ENCODE measurements around the gene DMXL2.
"Not testable (repeated sequence)": the region's sequence is repeated elsewhere in the genome, so short reads cannot be mapped to it uniquely, and the experiment has no call there.

DMXL2 gene

GRCh38 chr15:51483985-51484384, 138.6 kb downstream of the DMXL2 start:
- DNase-seq: no peak

DNA sequence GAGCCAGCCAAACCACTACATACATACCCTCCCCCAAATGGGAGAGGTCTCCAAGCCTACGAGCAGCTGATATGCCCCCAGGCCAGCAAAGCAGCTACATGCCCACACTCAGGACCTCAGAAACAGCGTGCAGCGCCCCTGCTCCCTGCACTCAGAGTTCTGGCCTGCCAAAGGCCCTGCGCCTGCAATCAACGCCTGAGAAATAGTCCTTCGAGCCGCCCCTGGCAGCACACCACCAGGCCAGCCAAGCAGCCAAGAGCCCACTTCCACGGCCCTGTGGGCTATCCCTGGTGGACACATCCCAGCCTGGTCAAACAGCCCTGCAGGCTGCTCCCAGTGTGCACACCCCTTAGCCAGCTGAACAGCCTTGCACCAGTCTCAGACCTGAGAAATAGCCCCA, 139.1 kb downstream of the DMXL2 start:
- no peak for DNase-seq

- DNase-seq: no peak
These were observed 146.8 kb downstream of the DMXL2 start for GRCh38 chr15:51475736-51476135.

GRCh38 chr15:51470512-51470911, 152.1 kb downstream of the DMXL2 start:
- no peak for DNase-seq

GRCh38 chr15:51460796-51461195, 161.8 kb downstream of the DMXL2 start:
- no peak for DNase-seq

GRCh38 chr15:51450001-51450400, 172.6 kb downstream of the DMXL2 start:
- no peak for DNase-seq

- peak; percentile 52 to 56 (median 52) for DNase-seq
These were observed 173.8 kb downstream of the DMXL2 start for GRCh38 chr15:51448622-51449399.

GRCh38 chr15:51447855-51448621, 174.5 kb downstream of the DMXL2 start:
- no peak for DNase-seq

DNA sequence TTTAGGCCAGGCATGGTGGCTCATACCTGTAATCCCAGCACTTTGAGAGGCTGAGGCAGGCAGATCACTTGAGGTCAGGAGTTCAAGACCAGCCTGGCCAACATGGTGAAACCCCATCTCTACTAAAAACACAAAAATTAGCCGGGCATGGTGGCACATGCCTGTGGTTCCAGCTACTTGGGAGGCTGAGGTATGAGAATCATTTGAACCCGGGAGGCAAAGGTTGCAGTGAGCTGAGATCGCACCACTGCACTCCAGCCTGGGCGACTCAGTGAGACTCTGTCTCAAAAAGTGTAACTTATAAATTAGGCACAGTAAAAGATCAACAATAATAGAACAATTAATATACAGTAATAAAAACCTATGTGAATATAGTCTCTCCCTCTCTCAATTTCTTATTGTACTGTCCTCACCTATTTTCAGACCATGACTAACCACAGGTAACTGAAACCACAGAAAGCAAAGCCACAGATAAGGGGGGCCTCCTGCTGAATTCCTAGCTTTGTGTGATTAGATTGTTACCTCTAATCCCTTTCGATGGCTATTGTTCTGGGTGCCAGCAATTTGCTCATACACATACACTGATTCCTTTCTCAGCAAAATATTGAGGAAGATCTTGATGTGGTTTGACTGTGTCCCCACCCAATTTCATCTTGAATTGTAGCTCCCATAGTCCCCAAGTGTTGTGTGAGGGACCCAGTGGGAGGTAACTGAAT, 176.4 kb downstream of the DMXL2 start:
- peak in 1 of 3 donors; percentile 16 for DNase-seq

GRCh38 chr15:51444807-51445206, 177.8 kb downstream of the DMXL2 start:
- no peak for DNase-seq

GRCh38 chr15:51444112-51444511, 178.5 kb downstream of the DMXL2 start:
- peak in 1 of 3 donors; percentile 26 for DNase-seq

- DNase-seq: no peak
These were observed 179.2 kb downstream of the DMXL2 start for GRCh38 chr15:51443282-51443914.

DNA sequence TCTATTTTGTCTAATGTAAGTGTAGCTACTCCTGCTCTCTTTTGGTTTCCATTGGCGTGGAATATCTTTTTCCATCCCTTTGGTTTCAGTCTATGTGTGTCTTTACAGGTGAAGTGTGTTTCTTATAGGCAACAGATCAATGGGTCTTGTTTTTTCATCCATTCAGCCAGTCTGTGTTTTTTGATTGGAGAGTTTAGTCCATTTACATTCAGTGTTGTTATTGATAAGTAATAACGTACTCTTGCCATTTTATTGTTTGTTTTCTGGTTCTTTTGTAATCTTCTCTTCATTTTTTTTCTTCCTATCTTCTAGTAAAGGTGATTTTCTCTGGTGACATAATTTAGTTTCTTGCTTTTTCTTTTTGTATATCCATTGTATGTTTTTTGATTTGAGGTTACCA, 184.0 kb downstream of the DMXL2 start:
- DNase-seq: no peak

DNA sequence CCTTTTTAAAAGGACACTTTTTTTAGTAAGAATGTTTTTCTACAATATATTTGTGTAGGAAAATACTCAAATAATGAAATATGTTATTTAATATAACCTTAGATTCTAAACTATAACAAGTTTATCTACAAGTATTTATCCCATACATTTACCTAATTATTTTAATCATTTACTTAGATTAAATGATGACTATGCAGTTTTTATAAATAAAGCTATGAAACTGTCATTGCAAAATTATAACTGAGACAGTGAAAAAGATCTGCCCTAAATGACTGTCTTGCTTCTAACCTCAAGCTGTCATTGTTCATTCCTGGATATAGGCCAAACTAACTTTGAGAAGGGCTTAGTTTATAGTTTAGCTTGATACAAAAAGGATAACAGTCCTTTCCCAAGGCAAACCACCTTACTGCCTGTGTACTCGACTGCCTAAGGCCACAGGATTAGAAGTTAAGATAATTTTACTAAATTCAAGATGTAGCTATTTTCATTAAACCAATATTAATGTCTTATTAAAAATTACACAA, 197.0 kb downstream of the DMXL2 start:
- DNase-seq: no peak

- DNase-seq: no peak
These were observed 197.8 kb downstream of the DMXL2 start for GRCh38 chr15:51424780-51425179.

- DNase-seq: not testable (repeated sequence)
These were observed 199.5 kb downstream of the DMXL2 start for GRCh38 chr15:51423040-51423439.

DNA sequence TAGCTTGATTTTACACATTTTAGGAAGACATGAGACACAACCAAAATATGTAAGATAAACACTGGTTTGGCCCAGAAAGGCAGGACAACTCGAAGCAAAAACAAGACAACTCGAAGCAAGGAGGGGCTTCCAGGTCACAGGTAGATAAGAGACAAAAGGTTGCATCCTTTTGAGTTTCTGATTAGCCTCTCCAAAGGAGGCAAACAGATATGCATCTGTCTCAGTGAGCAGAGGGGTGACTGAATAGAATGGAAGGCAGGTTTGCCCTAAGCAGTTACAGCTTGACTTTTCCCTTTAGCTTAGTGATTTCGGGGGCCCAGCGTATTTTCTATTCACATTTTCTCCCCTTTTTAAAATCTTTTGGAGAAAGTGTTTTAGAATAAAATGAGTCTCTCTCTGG, 206.4 kb downstream of the DMXL2 start:
- DNase-seq: no peak

DNA sequence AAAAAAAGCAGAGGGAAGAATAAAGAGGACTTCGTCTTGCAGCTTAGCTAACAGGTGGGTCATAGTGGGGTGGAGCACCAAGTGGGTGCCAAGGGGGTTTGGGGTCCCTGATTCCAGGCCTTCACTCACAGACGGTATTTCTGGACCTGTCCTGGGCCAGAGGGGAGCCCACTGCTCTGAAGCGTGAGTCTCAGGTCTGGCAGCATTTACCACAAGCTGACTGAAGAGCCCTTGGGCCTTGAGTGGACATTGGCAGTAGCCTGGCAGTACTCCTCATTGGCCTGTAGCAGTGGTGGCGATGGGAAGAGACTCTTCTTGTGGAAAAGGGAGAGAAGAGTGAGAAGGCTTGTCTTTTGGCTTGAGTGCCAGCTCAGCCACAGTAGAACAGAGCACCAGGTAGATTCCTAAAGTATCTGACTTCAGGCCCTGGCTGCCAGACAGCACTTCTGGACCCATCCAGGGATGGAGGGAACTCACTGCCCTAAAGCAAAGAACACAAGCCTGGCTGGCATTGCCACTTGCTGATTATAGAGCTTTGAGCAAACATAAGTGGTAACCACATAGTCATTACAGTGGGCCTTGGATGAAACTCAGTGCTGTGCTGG, 208.2 kb downstream of the DMXL2 start:
- no peak for DNase-seq

- peak in 2 of 3 donors; percentile 30 to 31 for DNase-seq
These were observed 216.7 kb downstream of the DMXL2 start for GRCh38 chr15:51405693-51406523.

GRCh38 chr15:51403946-51404695, 218.4 kb downstream of the DMXL2 start:
- no peak for DNase-seq

Data from suppressor macrophage treated with lipopolysaccharide for 1 hour (primary cell).